A549 (cell line): ENCODE results near the gene CYP4F22. TPM values are rescaled to one million over a fixed set of nuclear protein-coding genes. Genes with fewer than 3 reads are reported as not detected.

Source experiments
- ATAC-seq, 2 experiments: fragments of 200-7000 bp in 1 of 2; fragments of >200 bp in 1 of 2; cut with Nextera tagmentation in 1 of 2; cut with Tn5 transposase in 1 of 2; 3 replicates each; pipeline versions ENCODE4 v1.8.0 to v1.9.1; 2018 to 2020; ENCODE audit warnings: mild to moderate bottlenecking in 1 of 2, moderate library complexity in 1 of 2
- CTCF ChIA-PET: fragments of 300-600 bp; sonication (Branson Sonifier 250); formaldehyde crosslinking; extraction: SDS; loops from one replicate; lab custom pipeline; 2021; ENCODE audit warnings: antibody characterized with exemption, inconsistent platforms; lab: Yijun Ruan, JAX
- POLR2A ChIA-PET: fragments of 350-600 bp; formaldehyde crosslinking; extraction: SDS; loops from one replicate; lab custom pipeline; 2021; ENCODE audit warnings: antibody characterized with exemption, inconsistent platforms; lab: Yijun Ruan, JAX
- DNase-seq, 2 experiments: peaks; one replicate each; pipeline versions ENCODE4 v3.0.0 to v3.0.0-alpha.2; 2011 to 2016; ENCODE audit warnings: low read depth in 1 of 2, low spot score in 1 of 2
- FAIRE-seq: peaks from 2 replicates; lab custom pipeline; 2011; peaks lifted over from hg19 to GRCh38; lab: Jason Lieb, UNC
- H3K27ac ChIP-seq, 2 experiments: fragments of >200 bp; sonication (Bioruptor Twin); formaldehyde crosslinking; 3 replicates each; pipeline ENCODE4 v1.5.1; 2016 to 2017
- H3K4me1 ChIP-seq: fragments of >200 bp; sonication (Bioruptor Twin); formaldehyde crosslinking; 3 replicates; pipeline ENCODE4 v1.6.1; 2016
- H3K4me2 ChIP-seq: fragments of >200 bp; sonication (Bioruptor Twin); formaldehyde crosslinking; 3 replicates; pipeline ENCODE4 v1.6.1; 2016
- H3K4me3 ChIP-seq: fragments of >200 bp; sonication (Bioruptor Twin); formaldehyde crosslinking; 3 replicates; pipeline ENCODE4 v1.5.1; 2016
- H3K9me3 ChIP-seq: fragments of >200 bp; sonication (Bioruptor Twin); formaldehyde crosslinking; 3 replicates; pipeline ENCODE4 v1.6.1; 2016
- BHLHE40 ChIP-seq: IDR thresholded peaks from 2 replicates; pipeline ENCODE4 v1.6.1; 2012; ENCODE audit warnings: low read depth, low read length, inconsistent platforms
- CBX2 ChIP-seq: fragments of 200-600 bp; sonication (generic); IDR thresholded peaks from 2 replicates; pipeline ENCODE4 v1.6.1; 2016; ENCODE audit warnings: low read depth, mild to moderate bottlenecking, borderline replicate concordance
- CBX8 ChIP-seq: fragments of 200-600 bp; sonication (generic); IDR thresholded peaks from 2 replicates; pipeline ENCODE4 v1.6.1; 2016
- CEBPB ChIP-seq, 2 experiments: fragments of >200 bp in 1 of 2; sonication (Bioruptor Twin) in 1 of 2; formaldehyde crosslinking in 1 of 2; IDR thresholded peaks; 2 replicates each; pipeline ENCODE4 v1.6.1; 2012 to 2016
- CHD2 ChIP-seq: fragments of 150-350 bp; IDR thresholded peaks from 2 replicates; pipeline ENCODE4 v1.6.1; 2014; ENCODE audit warnings: low read length; ENCODE audit not compliant: partially characterized antibody
- FOXS1 ChIP-seq: fragments of 250-450 bp; sonication (Bioruptor Pico); IDR thresholded peaks from 2 replicates; pipeline ENCODE4 v1.5.0; 2020; ENCODE audit warnings: mild to moderate bottlenecking, moderate library complexity
- GATA3 ChIP-seq: IDR thresholded peaks from 2 replicates; pipeline ENCODE4 v1.6.1; 2012; ENCODE audit warnings: borderline replicate concordance
- HOXB13 ChIP-seq: fragments of 250-450 bp; sonication (Bioruptor Pico); IDR thresholded peaks from 2 replicates; pipeline ENCODE4 v1.5.0; 2020; ENCODE audit warnings: low read depth, mild to moderate bottlenecking, moderate library complexity
- HOXB5 ChIP-seq: fragments of 250-450 bp; sonication (Bioruptor Pico); IDR thresholded peaks from 2 replicates; pipeline ENCODE4 v1.5.0; 2020; ENCODE audit warnings: mild to moderate bottlenecking, moderate library complexity
- JUN ChIP-seq, 2 experiments: fragments of >200 bp; sonication (Bioruptor Twin); formaldehyde crosslinking; IDR thresholded peaks; 2 replicates in 1 of 2; 3 replicates in 1 of 2; pipeline ENCODE4 v1.6.1; 2016 to 2017
- JUNB ChIP-seq: fragments of >200 bp; sonication (Bioruptor Twin); formaldehyde crosslinking; IDR thresholded peaks from 2 replicates; pipeline ENCODE4 v1.6.1; 2016
- KDM1A ChIP-seq: fragments of 200-600 bp; sonication (generic); IDR thresholded peaks from 2 replicates; pipeline ENCODE4 v1.6.1; 2016; ENCODE audit warnings: low read depth, mild to moderate bottlenecking
- MAFK ChIP-seq: fragments of 450-650 bp; IDR thresholded peaks from 2 replicates; pipeline ENCODE4 v1.6.1; 2014; ENCODE audit not compliant: partially characterized antibody
- MAZ ChIP-seq: fragments of 150-350 bp; IDR thresholded peaks from 2 replicates; pipeline ENCODE4 v1.6.1; 2014; ENCODE audit warnings: antibody characterized with exemption, low read depth, low read length, borderline replicate concordance
- NPAS2 ChIP-seq: fragments of 250-450 bp; sonication (Bioruptor Pico); IDR thresholded peaks from 2 replicates; pipeline ENCODE4 v1.8.0; 2022; ENCODE audit warnings: mild to moderate bottlenecking, moderate library complexity, borderline replicate concordance
- POLR2A ChIP-seq: IDR thresholded peaks from 2 replicates; pipeline ENCODE4 v1.6.1; 2012; ENCODE audit warnings: mild to moderate bottlenecking, low read length
- POLR2AphosphoS2 ChIP-seq: conservative IDR thresholded peaks from 2 replicates; pipeline ENCODE4 v1.6.1; 2012; ENCODE audit warnings: low read length, improper control_type of control experiment, inconsistent platforms
- RAD21 ChIP-seq, 2 experiments: fragments of >200 bp in 1 of 2; sonication (Bioruptor Twin) in 1 of 2; formaldehyde crosslinking in 1 of 2; IDR thresholded peaks in 1 of 2; conservative IDR thresholded peaks in 1 of 2; 2 replicates in 1 of 2; 3 replicates in 1 of 2; pipeline ENCODE4 v1.6.1; 2012 to 2018; ENCODE audit warnings: inconsistent platforms in 1 of 2
- RARB ChIP-seq: fragments of 250-450 bp; sonication (Bioruptor Pico); IDR thresholded peaks from 2 replicates; pipeline ENCODE4 v1.8.0; 2021; ENCODE audit warnings: mild to moderate bottlenecking, moderate library complexity
- RCOR1 ChIP-seq: fragments of 150-350 bp; IDR thresholded peaks from 2 replicates; pipeline ENCODE4 v1.6.1; 2014; ENCODE audit warnings: antibody characterized with exemption, low read length, low read depth
- RFX5 ChIP-seq: fragments of 450-650 bp; IDR thresholded peaks from 2 replicates; pipeline ENCODE4 v1.7.1; 2014; ENCODE audit warnings: antibody characterized with exemption, mild to moderate bottlenecking, moderate library complexity
- RNF2 ChIP-seq: fragments of 200-600 bp; sonication (generic); IDR thresholded peaks from 2 replicates; pipeline ENCODE4 v1.6.1; 2016; ENCODE audit warnings: low read depth, mild to moderate bottlenecking, antibody characterized with exemption, moderate library complexity, borderline replicate concordance
- TFCP2L1 ChIP-seq: fragments of 250-450 bp; sonication (Bioruptor Pico); IDR thresholded peaks from 2 replicates; pipeline ENCODE4 v1.5.0; 2021; ENCODE audit warnings: mild to moderate bottlenecking
- TP53 ChIP-seq: fragments of 250-450 bp; sonication (Bioruptor Pico); IDR thresholded peaks from 2 replicates; pipeline ENCODE4 v1.5.0; 2021; ENCODE audit warnings: mild to moderate bottlenecking, moderate library complexity
- ZFP36 ChIP-seq: fragments of 450-650 bp; IDR thresholded peaks from 2 replicates; pipeline ENCODE4 v1.6.1; 2014; ENCODE audit warnings: borderline replicate concordance; ENCODE audit not compliant: partially characterized antibody
- ZNF302 ChIP-seq: fragments of 250-450 bp; sonication (Bioruptor Pico); IDR thresholded peaks from 2 replicates; pipeline ENCODE4 v1.9.0; 2021; ENCODE audit warnings: inconsistent platforms, mild to moderate bottlenecking, moderate library complexity
- ZSCAN20 ChIP-seq: fragments of 250-450 bp; sonication (Bioruptor Pico); IDR thresholded peaks from 2 replicates; pipeline ENCODE4 v1.8.0; 2022; ENCODE audit warnings: mild to moderate bottlenecking, moderate library complexity
- WGBS: methylation state at CpG from one replicate; pipeline ENCODE4 v1.1.6; 2017; ENCODE audit errors: missing lambda C conversion rate; 5-methylcytosine and 5-hydroxymethylcytosine counted together
- polyA plus RNA-seq, 4 experiments: library from polyadenylated mRNA; depleted of rRNA in 3 of 4; stranded (reverse); fragments of >200 nt; fragmentation: RNase III in 1 of 4; extraction: RNeasy Plus Mini Kit Qiagen cat#74134 plus additional on column Dnase treatment in 1 of 4; gene quantifications; 2 replicates in 3 of 4; 3 replicates in 1 of 4; pipeline ENCODE4 v1.2.3, GENCODE V29; 2011 to 2017
- TF ChIP-seq, protein P1 (sequence below): fragments of 150-350 bp; IDR thresholded peaks from 2 replicates; pipeline ENCODE4 v1.6.1; 2014; ENCODE audit warnings: low read depth, mild to moderate bottlenecking, low read length
- TF ChIP-seq, protein P2 (sequence below): IDR thresholded peaks from 2 replicates; pipeline ENCODE4 v1.6.1; 2012
- TF ChIP-seq, protein P3 (sequence below): IDR thresholded peaks from 2 replicates; pipeline ENCODE4 v1.6.1; 2012

The CYP4F22 gene
- polyA plus RNA-seq, 2 of the 4 experiments (the other 2 are of a cell fraction): 0.05 TPM; not detected in 1

DNA sequence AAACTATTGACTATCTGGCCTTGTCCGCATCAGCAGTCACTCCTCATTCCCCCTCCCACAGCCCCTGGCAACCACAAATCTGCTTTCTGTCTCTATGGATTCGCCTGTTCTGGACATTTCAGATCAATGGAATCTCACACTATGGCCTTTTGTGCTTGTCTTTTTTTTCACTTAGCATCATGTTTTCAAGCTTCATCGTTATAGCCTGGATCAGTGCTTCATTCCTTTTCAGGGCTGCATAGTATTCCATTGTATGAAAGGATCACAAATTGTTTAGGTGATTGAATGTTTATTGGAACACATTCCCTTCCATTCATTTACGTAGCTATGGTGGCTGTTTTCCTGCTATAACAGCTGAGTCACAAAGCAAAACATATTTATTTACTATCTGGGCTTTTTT, 21.3 kb upstream of the CYP4F22 start:
- H3K4me1 ChIP-seq: no peaks in the 10 kb centered on the region
- FAIRE-seq (no peak), DNase-seq (no peak), ATAC-seq (no peak)
- POLR2A ChIA-PET: no interaction called here
- H3K4me2 ChIP-seq: no peak overlapping the region
- CTCF ChIA-PET: no interaction called here
- H3K27ac ChIP-seq: no peak overlapping the region
- no peak overlapping the region for H3K4me3 ChIP-seq
- no peak for TF ChIP-seq MAFK
- no peak for TF ChIP-seq HOXB5 (CRISPR knock-in tag)
- no peak for TF ChIP-seq POLR2A
- TF ChIP-seq, protein P1, sequence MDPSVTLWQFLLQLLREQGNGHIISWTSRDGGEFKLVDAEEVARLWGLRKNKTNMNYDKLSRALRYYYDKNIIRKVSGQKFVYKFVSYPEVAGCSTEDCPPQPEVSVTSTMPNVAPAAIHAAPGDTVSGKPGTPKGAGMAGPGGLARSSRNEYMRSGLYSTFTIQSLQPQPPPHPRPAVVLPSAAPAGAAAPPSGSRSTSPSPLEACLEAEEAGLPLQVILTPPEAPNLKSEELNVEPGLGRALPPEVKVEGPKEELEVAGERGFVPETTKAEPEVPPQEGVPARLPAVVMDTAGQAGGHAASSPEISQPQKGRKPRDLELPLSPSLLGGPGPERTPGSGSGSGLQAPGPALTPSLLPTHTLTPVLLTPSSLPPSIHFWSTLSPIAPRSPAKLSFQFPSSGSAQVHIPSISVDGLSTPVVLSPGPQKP: no peak
- TF ChIP-seq ZFP36: no peak
- TF ChIP-seq RARB (CRISPR knock-in tag): no peak
- TF ChIP-seq ZSCAN20: no peak
- TF ChIP-seq CBX2: no peak
- no peak for TF ChIP-seq RAD21 (conservative IDR thresholded peaks at IDR 0.05 in 1 of 2, IDR thresholded peaks at IDR 0.05 in 1 of 2)
- TF ChIP-seq RFX5: no peak
- no peak for TF ChIP-seq RCOR1
- no peak for TF ChIP-seq NPAS2 (CRISPR knock-in tag)
- TF ChIP-seq JUN (IDR thresholded peaks at IDR 0.05): no peak
- no peak for TF ChIP-seq CBX8
- TF ChIP-seq ZNF302 (CRISPR knock-in tag): no peak
- WGBS: 29% methylated on average over 4 of the region's 4 CpGs
- no peaks in the 10 kb centered on the region for H3K9me3 ChIP-seq

DNA sequence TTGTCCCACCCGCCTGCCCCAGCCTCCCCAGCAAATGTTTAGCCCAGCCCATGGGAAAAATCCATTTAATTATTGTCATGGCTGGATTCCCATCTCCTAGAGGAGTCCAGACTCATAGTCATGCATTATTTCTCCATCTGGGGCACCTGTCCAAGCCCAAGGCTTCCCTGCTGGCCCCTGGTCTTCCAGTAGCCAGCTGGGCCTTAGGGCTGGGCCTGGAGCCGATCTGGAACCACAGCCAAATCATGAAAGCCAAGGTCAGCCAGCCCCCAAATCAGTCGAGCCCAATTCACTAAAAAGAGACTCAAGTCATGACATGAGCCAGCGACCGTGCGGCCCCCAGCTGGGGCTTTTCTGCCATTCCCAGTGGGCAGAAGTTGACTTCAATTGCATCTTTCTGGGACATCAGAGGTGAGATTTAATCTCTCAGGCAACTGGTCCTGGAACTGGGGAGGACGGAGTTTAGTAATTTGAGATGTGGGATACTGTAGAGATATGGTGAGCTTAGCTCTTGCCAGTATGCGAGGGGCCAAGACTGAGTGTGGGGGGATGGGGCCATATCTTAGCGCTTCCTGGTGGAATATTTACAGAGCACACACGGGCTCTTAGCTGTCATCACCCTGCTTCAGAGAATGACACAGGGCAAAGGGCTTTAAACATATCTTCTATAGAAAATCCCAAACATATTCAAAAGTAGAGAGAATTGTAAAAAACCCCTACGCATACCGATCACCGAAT, 19.7 kb upstream of the CYP4F22 start:
- POLR2A ChIA-PET: no interaction called here
- Histone ChIP-seq H3K4me2 (no peak overlapping the region), H3K27ac (no peak overlapping the region), H3K4me1 (no peaks in the 10 kb centered on the region), H3K4me3 (no peak overlapping the region), H3K9me3 (no peaks in the 10 kb centered on the region)
- CTCF ChIA-PET: no interaction called here
- 65% methylated on average over 13 of the region's 13 CpGs for WGBS
- DNase-seq: no peak
- TF ChIP-seq CEBPB (IDR thresholded peaks at IDR 0.05) (no peak), POLR2A (no peak), CHD2 (no peak), NPAS2 (CRISPR knock-in tag) (no peak), FOXS1 (CRISPR knock-in tag) (no peak), JUNB (no peak), BHLHE40 (no peak), HOXB13 (no peak), POLR2AphosphoS2 (no peak), GATA3 (no peak), TP53 (CRISPR knock-in tag) (no peak), RFX5 (no peak), TFCP2L1 (CRISPR knock-in tag) (no peak), MAZ (no peak), KDM1A (no peak), RNF2 (no peak)
- TF ChIP-seq, protein P2, sequence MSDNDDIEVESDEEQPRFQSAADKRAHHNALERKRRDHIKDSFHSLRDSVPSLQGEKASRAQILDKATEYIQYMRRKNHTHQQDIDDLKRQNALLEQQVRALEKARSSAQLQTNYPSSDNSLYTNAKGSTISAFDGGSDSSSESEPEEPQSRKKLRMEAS: no peak
- TF ChIP-seq, protein P1: no peak
- TF ChIP-seq, protein P3, sequence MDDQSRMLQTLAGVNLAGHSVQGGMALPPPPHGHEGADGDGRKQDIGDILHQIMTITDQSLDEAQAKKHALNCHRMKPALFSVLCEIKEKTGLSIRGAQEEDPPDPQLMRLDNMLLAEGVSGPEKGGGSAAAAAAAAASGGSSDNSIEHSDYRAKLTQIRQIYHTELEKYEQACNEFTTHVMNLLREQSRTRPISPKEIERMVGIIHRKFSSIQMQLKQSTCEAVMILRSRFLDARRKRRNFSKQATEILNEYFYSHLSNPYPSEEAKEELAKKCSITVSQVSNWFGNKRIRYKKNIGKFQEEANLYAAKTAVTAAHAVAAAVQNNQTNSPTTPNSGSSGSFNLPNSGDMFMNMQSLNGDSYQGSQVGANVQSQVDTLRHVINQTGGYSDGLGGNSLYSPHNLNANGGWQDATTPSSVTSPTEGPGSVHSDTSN: no peak
- no peak for FAIRE-seq
- no peak for ATAC-seq
